RWPE2 (cell line): ENCODE results near the gene SLC32A1.

ENCODE experiments used
- ATAC-seq: fragments of 200-7000 bp; cut with Tn5 transposase; 3 replicates; pipeline ENCODE4 v1.9.1; 2021; ENCODE audit warnings: low read depth
- DNase-seq: peaks from one replicate; pipeline ENCODE4 v3.0.0-alpha.2; 2020; ENCODE audit warnings: low spot score
- H3K27ac ChIP-seq: fragments of 450-650 bp; 2 replicates; pipeline ENCODE4 v1.5.1; 2017; ENCODE audit warnings: mild to moderate bottlenecking; ENCODE audit not compliant: poor library complexity, severe bottlenecking
- H3K27me3 ChIP-seq: fragments of 250-450 bp; sonication (Bioruptor Pico); 2 replicates; pipeline ENCODE4 v1.5.1; 2021; ENCODE audit warnings: mild to moderate bottlenecking, moderate library complexity; ENCODE audit not compliant: insufficient read depth, poor library complexity, severe bottlenecking
- H3K36me3 ChIP-seq: fragments of 250-450 bp; sonication (Bioruptor Pico); 2 replicates; pipeline ENCODE4 v1.5.1; 2020; ENCODE audit warnings: low read depth, mild to moderate bottlenecking, moderate library complexity
- H3K4me1 ChIP-seq: fragments of 250-450 bp; sonication (Bioruptor Pico); 2 replicates; pipeline ENCODE4 v1.5.1; 2021; ENCODE audit warnings: mild to moderate bottlenecking, moderate library complexity; ENCODE audit not compliant: insufficient read depth, poor library complexity, severe bottlenecking
- H3K4me3 ChIP-seq: fragments of 250-450 bp; sonication (Bioruptor Pico); 2 replicates; pipeline ENCODE4 v1.5.1; 2021; ENCODE audit warnings: mild to moderate bottlenecking, moderate library complexity; ENCODE audit not compliant: severe bottlenecking
- H3K9me3 ChIP-seq: fragments of 250-450 bp; sonication (Bioruptor Pico); 2 replicates; pipeline ENCODE4 v1.5.1; 2021; ENCODE audit warnings: mild to moderate bottlenecking, moderate library complexity; ENCODE audit not compliant: severe bottlenecking
- TF ChIP-seq, protein P1 (sequence below): fragments of 450-650 bp; IDR thresholded peaks from one replicate; pipeline ENCODE4 v1.5.1; 2017; ENCODE audit warnings: mild to moderate bottlenecking, moderate library complexity; ENCODE audit not compliant: poor library complexity, severe bottlenecking

SLC32A1 gene

DNA sequence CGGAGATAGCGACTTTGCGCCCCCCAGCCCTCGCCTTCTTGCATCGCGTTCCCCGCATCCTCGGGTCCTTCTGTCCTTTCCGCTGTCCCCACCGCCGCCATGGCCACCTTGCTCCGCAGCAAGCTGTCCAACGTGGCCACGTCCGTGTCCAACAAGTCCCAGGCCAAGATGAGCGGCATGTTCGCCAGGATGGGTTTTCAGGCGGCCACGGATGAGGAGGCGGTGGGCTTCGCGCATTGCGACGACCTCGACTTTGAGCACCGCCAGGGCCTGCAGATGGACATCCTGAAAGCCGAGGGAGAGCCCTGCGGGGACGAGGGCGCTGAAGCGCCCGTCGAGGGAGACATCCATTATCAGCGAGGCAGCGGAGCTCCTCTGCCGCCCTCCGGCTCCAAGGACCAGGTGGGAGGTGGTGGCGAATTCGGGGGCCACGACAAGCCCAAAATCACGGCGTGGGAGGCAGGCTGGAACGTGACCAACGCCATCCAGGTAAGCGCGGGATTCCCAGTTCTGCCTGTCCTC is 401 bp downstream of the SLC32A1 start:
- DNase-seq (no peak), ATAC-seq (no peak)
- Histone ChIP-seq H3K27me3 (peaks cover 100% of the 10 kb centered on the region), H3K36me3 (no peaks in the 10 kb centered on the region), H3K9me3 (no peaks in the 10 kb centered on the region), H3K4me1 (no peaks in the 10 kb centered on the region), H3K27ac (no peak overlapping the region), H3K4me3 (no peak overlapping the region)
- TF ChIP-seq, protein P1, sequence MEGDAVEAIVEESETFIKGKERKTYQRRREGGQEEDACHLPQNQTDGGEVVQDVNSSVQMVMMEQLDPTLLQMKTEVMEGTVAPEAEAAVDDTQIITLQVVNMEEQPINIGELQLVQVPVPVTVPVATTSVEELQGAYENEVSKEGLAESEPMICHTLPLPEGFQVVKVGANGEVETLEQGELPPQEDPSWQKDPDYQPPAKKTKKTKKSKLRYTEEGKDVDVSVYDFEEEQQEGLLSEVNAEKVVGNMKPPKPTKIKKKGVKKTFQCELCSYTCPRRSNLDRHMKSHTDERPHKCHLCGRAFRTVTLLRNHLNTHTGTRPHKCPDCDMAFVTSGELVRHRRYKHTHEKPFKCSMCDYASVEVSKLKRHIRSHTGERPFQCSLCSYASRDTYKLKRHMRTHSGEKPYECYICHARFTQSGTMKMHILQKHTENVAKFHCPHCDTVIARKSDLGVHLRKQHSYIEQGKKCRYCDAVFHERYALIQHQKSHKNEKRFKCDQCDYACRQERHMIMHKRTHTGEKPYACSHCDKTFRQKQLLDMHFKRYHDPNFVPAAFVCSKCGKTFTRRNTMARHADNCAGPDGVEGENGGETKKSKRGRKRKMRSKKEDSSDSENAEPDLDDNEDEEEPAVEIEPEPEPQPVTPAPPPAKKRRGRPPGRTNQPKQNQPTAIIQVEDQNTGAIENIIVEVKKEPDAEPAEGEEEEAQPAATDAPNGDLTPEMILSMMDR: no peak

DNA sequence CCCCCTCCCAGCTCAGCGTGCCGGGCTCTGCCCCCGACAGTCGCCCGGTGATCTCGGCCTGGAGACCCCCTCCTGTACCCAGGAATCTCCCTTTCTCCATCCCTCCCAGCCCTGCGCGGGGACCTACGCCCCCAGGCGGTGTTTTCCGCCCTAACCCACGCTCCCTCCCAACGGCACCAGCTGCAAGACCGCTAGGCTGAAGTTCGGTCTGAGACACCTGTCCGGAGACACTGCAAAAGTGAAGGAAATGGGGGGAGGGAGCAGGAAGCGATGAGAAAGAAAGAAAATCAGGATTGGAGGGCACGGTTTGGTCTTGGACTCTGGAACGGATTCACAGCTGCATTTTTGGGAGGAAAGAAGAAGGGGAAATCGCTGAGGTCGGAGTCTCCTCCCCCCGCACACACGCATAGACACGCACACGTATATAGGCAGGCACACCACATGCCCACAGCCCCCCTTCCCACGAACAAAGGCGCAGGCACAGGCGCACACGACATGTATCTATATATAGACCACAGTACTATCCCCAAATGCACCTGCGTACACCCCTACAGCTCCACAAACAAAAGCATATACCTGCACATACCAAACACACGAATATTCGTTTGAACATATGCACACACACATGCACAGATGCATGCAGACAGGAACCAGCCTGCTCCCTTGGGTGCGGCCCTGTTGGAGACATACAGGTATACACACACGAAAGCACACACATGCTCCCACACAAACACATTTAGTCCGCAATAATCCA is 1.0 kb downstream of the SLC32A1 start:
- Histone ChIP-seq H3K4me3 (no peak overlapping the region), H3K4me1 (no peaks in the 10 kb centered on the region), H3K27ac (no peak overlapping the region), H3K9me3 (no peaks in the 10 kb centered on the region), H3K27me3 (peaks cover 100% of the 10 kb centered on the region), H3K36me3 (no peaks in the 10 kb centered on the region)
- DNase-seq (peak; percentile 70), ATAC-seq (peak; percentile 2)
- TF ChIP-seq, protein P1: no peak

DNA sequence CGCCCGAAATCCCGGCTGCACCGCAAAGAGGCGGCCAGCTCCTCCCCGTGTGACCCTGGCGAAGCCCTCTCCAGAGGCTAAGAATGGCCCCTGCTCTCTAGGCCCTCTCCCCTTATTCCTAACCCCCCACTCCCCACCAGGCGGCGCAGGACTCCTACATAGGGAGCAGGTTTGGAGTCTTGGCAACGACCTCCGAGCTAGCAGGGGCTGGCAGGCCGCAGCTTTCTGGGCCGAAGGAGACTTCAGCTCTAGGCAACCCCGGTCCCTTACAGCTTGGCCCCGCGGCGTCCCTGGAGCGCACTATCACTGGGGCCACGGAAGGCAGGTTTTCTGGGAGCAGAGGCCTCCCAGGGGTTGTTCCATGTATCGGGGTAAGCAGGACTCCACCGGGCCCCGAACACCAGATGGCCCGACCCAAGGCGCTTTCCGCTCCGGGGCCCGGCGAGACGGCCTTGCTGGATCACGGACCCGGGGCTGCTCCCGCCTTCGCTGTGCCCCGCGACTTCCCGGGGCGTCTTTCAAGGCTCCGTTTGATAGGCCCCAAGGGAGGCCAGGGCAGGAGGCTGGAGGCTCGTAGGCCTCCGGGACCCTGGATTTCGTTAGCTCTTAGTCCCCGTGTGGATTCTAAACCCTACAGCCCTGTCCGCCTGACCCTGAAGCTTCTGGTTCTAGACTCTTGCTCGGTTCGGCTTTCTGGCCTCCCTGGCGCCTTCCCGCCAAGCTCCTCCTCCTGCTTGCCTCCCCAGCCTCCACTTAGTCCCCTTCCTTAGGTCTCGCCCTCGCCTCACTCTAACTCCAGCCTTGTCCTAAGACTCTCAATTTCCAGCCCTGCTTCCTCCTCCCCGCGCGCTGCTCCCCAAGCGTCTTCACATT is 1.9 kb downstream of the SLC32A1 start:
- no peak for DNase-seq
- H3K9me3 ChIP-seq: no peaks in the 10 kb centered on the region
- no peaks in the 10 kb centered on the region for H3K4me1 ChIP-seq
- H3K36me3 ChIP-seq: no peaks in the 10 kb centered on the region
- no peak overlapping the region for H3K27ac ChIP-seq
- no peak overlapping the region for H3K4me3 ChIP-seq
- TF ChIP-seq, protein P1: peak; percentile 88
- peak; percentile 46 for ATAC-seq
- H3K27me3 ChIP-seq: peaks cover 100% of the 10 kb centered on the region

DNA sequence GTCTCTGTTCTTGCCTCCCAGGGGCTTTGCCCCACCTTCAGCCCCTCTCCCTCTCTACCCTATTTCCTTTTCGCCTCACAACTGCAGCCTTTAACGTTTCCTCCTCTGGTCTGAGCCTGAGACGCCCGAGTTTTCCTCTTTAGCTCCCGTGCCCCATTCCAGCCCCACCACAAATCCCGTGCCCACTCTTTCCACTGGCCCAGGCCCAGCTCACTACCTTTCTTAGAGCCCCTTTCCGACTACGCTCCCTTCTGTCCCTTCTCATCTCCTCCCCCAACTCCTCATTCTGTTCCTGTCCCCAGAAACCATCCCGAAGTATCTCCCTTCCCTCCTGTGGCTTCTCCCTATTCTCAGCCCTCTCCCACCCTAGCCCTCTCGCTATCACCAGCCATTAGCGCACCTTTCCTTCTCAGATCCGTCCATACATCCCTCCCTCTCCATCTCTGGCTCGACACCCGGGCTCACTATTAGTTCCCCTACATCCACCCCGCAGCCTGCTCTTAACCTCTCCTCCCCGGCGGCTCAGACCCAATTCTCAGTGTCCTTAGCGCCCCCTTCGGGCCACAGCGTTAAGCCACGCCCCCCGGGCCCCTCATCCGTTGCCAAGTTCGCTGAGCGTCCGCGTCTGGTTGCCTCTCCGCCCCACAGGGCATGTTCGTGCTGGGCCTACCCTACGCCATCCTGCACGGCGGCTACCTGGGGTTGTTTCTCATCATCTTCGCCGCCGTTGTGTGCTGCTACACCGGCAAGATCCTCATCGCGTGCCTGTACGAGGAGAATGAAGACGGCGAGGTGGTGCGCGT is 2.7 kb downstream of the SLC32A1 start:
- no peaks in the 10 kb centered on the region for H3K36me3 ChIP-seq
- peak; percentile 67 for DNase-seq
- H3K27ac ChIP-seq: no peak overlapping the region
- no peaks in the 10 kb centered on the region for H3K9me3 ChIP-seq
- no peaks in the 10 kb centered on the region for H3K4me1 ChIP-seq
- TF ChIP-seq, protein P1: peak; percentile 49
- no peak overlapping the region for H3K4me3 ChIP-seq
- H3K27me3 ChIP-seq: peaks cover 100% of the 10 kb centered on the region
- no peak for ATAC-seq
